Activated T-cell treated with anti-CD3 and anti-CD28 coated beads, Interleukin-2, amount 50 U/mL, for 48 hours (primary cell): ENCODE data around the gene POMGNT1.

Experiments
- DNase-seq, 2 experiments: peaks; one replicate each; pipeline ENCODE4 v3.0.0-alpha.2; 2020

The POMGNT1 gene

DNA sequence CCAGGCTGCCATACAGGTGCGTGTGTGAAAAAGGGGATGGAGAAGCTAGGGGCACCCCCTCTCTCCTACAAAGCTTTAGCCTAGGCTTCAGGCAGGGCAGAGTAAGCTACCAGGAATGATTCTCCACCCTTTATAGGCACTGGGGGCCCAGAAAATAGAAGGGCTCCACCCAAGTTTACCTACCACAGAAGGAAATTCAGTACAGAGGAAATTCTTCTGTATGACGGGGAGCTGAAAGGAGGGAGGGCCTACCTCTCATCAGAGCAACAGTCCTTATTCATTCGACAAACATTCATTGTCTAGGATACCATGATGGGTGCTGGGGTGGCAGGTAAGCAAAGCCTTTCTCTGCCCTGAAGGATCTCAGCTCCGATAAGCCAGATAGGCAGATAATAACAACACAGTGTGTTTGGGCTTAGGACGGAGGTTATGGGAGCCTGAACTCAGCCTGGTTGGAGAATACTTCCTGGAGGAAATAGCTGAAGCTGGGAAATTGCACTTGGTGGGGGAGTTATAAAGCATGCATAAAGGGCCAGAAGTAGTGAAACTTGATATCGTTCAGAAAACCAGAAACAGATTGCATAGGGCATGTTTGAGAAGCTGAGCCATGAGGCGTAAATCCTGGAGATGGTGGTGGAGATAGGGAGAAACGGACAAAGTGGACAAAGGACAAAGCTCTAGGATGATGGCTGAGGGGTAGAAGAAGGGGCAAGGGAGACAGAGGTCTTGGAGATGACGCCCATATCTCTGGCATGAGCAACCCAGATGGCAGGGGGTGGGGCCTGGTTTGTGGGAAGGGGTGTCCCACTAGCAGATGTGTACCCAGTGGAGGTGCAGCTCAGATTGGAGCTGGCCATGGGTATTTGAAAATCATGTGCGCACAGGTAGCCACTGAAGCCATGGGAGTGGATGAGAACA lies 16.6 kb downstream of the POMGNT1 start:
- DNase-seq = no peak

DNA sequence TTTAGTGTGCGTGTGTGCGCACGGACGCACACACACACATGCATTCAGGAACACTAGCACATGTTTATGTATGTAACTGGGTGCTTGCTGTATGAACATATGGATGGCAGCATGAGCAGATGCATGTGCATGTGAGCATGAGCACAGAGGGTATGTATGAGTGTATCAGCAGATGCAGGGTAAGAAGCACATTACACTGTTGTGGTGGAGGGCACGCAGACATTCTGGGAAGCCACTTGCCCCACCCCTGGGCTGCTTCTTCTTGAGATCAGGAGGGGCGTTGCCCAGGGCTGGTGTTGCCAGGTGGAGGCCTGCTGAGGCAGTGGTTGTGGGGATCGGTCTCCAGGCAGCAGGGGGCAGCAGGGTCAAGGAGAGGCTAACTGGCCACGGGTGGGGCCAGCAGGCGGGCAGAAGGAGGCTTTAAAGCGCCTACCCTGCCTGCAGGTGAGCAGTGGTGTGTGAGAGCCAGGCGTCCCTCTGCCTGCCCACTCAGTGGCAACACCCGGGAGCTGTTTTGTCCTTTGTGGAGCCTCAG lies 18.1 kb downstream of the POMGNT1 start:
- no peak for DNase-seq

DNA sequence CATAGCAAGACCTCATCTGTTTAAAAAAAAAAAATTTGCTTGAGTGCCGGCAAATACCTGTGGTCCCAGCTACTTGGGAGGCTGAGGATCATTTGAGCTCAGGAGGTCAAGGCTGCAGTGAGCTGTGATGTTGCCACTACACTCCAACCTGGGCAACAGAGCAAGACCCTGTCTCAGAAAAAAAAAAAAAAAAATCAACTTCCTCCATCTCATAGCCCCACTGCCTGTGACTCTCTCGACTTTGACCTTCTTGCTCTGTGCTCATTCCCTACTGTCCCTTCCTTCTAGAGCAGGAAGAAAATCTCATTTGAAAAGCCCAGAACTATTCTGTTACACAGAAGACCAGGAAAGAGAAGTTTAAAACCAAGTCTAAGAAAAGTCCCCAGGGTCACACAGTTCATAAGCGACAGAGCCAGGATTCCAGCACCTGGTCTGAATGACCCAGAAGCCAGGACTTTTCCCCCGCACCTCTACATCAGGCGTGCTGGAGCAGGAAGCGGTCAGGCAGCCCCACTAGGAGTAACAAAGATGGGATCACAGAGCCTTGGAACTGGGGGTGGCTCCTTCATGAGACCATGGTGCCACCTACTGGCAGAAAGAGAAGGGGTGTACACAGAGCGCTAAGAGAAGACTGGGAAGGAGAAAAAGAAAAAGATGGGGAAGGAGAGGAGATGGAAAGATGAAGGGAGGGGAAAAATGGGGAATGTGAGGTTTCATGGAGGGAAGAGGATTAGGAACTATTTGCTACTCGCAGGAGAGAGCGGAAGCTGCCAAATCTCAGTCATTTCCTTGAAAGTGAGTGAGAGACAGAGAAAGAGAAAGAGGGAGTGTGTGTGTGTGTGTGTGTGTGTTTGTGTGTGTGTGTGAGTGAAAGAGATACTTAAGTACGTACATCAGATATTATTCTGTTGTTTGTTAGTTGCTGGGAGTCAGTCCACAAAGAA lies 18.8 kb downstream of the POMGNT1 start:
- DNase-seq = peak; percentile 66 to 71

DNA sequence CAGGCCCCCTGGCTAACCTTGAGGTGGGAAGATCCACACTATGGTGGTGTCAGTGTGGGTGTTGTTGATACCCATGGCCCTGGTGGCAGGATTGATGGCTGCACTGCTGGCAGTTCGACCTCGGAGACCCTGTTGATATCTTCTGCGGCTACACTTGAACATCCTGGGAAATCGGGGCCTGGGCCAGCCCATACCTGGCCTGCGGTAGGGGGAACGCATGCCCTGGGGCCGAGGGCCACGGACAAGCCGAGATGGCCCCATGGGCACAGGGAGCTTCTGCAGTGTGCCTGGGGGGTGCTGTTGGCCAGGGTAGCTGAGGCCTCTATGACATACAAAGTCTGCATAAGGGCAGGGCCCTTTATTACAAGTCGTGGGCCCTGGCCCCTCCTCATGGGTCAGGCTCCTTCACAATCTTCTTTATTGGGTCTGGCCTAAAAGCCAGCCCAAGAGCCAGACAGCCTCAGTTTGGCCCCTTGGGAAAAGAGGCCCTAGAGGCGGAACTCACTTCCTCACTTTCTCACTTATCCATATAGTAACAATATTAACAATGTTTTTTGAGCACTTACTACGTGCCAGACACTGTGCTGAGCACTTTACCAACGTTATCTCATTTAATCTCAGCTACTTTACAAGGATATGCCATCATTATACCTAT lies 21.9 kb downstream of the POMGNT1 start, which contains the start of gene P3R3URF:
Gene P3R3URF (minus strand): TSS at position 278 of the 655 bp plus-strand sequence. CDS start 17 bp downstream, at position 261.
- DNase-seq = no peak

DNA sequence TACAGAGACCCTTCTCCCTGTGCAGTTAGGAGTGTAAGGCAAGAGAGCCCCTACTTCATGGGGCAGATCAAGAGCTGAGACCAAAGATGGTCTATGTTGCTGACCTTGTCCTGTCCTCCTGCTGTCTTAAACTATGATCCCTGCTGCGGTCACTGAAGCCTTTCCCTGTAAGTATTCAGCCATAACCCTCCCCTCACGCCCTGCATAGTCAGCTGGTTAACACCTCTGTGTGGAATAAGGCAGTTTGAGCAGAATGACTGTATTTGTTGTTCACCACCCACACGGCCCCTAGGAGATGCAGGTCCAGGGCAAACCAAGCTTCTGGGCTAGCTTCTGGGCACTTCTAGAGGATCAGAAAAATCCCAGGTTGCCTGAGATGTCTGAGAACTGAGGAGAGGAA lies 23.0 kb downstream of the POMGNT1 start:
- DNase-seq = no peak

DNA sequence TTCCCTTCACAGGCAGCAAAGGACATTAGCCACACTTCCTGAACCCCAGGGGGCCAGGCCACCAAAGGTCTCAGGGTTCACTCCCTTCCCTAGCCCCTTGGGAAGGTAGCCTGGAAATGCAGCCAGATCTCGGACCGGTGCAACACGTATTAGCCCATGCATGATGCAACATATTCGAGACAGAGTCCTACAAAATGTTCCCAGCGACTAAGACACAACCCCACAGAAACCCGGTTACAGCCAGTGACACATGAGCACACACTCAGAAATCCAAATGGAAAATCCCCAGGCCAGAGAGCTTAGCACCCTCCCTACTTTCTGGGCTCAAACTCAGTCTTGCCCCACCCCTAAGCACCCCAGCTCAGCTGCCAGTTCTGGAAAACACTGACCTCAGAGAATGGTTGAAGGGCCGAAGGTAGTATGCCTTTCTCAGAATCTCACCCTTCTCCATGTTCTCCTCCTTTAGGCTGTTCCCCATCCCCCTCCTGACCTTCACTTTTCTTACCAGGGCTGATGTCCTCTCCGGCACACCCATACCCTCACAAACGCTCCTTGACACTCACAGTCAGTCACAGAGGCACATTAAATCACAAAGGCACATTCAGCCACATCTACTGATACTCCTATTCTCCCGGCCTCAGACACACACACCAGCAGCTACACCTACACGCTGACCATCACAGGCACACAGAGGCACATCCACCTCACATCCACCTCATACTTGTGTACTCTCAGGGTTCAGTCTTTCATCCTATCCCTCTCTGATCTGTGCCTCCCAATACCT lies 23.6 kb downstream of the POMGNT1 start, which contains the start of gene TSPAN1:
Gene TSPAN1 (plus strand): TSS at position 640 of the 784 bp plus-strand sequence. CDS start 6,021 bp downstream, outside the sequence.
- no peak for DNase-seq

DNA sequence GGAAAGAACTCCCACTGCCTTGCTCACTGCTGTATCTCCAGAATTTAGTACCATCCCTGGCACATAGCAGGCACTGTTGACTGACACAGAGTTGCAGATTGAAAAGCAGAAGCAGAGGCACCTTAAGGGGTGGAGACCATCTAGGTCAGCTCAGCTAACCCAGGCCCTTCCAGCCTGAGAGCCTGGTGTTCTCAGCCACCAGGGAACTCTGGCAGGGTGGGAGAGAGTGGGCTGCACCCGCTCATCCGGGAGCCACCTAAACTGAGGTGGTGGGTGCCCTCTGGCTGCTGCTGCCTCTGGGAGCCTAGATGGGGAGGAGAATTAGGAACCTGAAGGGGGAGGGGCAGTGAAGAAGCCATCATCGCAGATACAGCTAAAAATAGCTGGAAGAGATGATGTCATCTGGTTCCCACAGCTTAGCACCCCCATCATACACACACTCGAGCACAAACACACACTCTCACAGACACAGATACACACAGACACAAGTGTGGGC lies 24.8 kb downstream of the POMGNT1 start:
- DNase-seq = no peak

DNA sequence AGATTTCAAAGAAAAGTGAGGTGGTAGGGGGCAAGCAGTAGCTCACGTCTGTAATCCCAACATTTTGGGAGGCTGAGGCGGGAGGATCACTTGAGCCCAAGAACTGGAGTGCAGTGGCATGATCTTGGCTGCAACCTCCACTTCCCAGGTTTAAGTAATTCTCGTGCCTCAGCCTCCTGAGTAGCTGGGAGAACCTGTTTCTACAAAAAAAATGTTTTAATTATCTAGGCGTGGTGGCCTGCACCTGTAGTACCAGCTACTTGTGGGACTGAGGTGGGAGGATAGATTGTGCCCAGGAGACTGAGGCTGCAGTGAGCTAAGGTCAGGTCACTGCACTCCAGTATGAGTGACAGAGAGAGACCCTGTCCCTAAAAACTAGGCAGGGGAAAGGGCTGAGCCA lies 25.9 kb downstream of the POMGNT1 start:
- DNase-seq = no peak

DNA sequence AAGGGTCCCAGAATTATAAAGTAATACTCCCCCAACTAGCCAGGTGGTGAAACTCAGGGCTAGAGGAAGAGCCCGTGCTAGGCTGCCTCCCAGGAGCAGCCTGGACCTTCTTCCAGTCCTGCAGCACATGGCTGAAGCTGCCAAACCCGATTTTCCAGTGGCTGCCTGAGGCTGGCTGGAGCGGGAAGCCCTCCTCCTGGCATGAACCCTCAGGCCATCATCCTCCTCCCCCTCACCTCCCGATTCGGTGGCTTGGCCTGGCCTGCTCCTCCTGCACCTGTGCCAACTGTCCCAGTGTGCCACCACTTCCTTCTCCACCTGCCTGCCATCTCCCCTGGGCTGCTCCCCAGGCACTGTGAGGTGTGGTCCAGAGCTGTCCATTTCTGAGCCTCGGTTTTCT lies 26.4 kb downstream of the POMGNT1 start:
- no peak for DNase-seq

DNA sequence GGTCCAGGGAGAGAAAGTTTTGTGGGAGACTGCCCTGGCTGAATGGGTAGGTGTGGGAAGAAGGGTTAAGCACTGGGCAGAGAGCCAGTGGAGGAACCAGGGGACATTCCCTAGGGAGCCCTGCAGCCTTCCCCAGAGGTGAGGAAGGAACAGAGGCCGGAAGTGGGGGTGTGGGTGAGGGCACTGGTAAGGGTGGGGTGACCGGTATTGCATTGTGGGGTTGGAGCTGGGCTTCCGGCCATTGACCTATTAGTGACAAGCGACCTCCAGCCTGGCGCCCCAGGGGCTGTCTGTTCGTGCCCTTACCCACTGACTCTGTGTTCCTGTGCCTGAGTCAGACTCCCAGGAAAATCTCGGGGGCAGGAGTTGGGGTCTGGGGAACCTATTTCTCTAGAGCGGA lies 26.9 kb downstream of the POMGNT1 start:
- DNase-seq = no peak

DNA sequence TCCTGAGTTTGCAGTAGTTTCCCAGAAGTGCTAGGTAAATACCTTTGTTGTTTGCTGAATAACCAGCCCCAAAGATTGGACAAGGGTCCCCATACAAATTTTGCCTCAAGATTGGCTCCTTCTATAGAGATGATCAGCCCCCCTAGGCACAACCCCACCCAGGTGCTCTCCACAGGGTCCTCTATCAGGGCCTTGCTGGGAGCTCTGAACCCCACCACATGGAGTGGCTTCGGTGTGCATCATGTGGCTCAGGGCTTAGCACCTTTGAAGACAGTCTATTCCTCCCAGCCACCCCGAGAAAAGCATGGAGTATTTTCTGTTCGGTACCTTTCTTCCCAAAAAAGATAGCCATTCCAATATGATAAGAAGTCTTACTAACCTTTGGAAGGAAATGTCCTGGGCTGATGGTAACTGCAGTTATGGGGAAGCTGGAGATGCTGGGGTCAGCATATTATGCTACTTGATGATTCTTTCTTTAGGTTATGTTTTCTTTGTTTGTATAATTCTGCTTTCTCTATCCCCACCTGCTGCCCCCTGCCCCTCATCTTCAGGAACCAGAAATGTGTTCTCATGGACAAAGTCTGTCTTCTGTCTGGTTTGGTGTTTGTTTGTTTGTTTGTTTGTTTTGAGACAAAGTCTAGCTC lies 28.3 kb downstream of the POMGNT1 start:
- DNase-seq = no peak

DNA sequence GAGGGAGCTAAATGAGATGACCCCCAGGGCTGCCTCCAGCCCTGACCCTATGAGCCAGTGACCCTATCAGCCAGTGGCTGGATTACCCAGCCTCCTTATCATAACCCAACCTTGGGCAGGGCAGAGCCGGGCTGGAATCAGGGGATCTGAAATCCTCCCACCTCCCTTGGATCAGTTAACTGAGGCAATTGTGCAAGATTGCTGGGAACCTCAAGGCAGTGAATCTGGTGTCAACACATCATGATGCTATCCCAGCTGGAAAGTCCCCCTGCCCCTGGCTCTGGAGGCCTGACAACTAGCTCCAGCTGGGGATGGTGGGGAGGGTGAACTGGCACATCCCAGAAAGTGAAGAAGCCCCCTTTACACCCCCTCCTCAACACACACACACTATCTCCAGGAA lies 29.8 kb downstream of the POMGNT1 start:
- no peak for DNase-seq

DNA sequence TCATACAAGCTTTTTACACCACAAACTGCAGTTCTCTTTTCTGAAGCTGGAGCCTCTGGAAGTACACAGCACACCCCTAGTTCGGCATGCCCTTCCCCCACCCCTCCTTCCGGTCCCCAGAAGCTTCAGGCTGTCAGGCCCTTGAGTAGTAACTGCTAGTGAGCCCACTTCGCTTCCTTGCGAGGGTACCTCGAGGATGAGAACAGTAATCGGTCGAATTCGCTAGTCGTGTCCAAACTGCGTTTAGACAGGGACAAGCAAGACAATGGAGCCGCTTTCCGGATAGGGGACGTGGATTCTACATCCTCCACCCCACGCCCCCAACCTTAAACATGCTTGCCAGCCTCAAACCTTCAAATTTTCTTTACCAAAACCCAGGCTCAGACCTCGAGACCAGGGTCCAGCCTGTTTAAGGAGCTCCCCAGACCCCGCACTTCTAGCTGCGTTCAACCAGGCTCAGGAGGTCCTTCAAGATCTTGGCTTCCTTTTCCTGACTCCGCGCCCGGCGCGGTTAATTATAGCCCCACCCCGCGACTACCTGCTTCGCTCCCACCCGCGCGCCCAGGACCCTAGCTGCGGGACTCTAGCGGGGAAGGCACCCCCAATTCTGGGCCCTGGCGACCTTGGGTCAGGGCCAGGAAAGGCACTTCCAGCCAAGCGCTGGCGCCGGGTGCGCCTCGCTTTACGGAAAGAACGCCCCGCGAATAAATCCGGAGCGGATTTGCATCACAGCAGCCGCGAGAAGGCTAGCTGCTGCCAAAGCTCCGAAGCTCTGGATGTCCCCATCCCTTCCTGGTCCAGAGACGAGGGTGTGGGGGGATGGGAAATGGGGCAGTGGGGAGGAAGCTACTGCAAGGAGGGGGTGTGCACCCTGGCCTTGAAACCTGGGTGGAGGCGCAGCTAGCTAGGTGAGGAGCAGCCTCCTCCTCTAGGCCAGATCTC lies 31.4 kb downstream of the POMGNT1 start:
- peak; percentile 60 to 64 for DNase-seq

DNA sequence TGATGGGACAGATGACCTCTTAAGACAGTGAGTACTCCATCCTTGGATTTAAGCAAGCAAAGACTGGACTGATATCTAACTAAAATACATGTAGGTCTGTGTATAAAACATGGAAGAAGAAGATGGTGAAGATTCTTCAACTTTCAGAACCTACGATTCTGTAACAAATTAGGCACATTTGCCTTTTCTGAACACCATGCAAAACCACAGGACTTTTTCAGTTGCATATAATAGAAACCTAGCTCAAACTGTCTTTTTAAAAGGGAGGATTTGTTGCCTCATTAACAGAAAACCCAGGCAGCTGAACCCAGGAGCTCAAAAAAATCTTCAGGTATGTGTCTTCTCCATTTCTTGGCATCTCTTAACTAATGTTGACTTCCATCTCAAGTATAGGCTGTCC lies 38.0 kb downstream of the POMGNT1 start:
- DNase-seq = no peak

DNA sequence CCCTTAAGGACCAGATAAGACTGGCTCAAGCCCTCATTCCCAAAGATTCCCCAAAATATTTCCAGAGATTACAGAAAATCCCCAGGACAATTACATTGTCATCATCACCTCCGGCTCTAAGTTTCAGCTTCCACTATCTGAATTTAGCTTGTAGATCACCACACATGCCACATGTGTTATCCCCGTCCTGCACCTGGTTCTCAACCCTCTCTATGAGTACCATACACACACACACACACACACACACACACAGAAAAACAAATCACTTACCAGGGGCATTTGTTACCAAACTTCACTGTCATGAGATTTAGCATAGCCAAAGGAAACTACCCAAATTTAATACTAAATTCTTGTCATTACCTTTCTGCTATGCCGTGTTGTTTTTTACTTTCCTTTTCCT lies 38.7 kb downstream of the POMGNT1 start:
- no peak for DNase-seq

DNA sequence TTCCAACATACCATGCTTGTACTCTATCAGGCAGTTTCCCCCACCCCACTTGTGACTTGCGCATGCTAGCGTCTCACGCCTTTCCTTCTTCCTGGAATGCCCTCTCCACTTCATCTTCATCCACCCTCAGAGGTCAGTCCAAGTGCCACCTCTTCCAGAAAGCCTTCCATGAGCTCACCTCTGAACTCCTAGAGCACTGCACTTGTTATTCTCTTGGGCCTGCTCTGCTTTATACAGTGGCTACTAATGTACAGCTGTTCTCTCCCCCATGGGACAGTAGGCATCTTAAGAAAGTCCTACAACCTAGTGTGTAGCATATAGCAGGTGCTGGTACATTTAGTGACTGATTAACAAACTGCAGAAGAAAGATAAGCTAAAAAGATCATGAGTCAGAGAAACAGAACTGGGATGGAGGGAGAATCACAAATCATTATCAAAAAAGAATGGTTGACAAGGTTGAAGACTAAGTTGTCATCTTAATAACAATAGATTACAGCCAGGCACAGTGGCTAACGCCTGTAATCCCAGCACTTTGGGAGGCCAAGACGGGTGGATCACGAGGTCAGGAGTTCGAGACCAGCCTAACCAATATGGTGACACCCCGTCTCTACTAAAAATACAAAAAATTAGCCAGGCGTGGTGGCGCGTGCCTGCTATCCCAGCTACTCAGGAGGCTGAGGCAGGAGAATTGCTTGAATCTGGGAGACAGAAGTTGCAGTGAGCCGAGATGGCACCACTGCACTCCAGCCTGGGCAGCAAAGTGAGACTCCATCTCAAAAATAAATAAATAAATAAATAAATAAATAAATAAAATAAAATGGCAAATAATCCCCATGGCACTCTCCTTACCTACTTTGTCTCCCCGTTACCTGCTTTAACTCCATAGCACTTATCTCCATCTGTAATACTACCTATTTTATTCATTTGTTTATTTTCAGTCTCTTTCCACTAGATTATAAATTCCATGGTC lies 39.6 kb downstream of the POMGNT1 start:
- DNase-seq = no peak

DNA sequence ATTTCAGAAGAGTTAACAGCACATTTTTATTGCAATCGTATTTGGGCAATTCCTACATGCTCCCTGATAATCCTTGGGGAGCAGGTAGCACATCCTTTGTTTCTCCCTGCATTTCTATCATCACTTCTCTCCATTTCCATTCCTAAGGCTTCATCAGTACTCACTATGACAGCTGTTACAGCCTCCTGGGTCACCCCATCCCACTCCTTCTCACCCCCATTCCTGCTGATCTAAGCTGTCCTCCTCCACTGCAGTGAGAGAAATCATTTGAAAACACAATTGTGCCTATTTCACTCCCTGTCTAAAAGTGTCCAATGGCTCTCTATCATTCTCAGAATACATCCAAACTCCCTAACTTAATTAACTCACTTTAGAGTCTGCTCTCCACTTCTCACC lies 40.3 kb downstream of the POMGNT1 start:
- no peak for DNase-seq

DNA sequence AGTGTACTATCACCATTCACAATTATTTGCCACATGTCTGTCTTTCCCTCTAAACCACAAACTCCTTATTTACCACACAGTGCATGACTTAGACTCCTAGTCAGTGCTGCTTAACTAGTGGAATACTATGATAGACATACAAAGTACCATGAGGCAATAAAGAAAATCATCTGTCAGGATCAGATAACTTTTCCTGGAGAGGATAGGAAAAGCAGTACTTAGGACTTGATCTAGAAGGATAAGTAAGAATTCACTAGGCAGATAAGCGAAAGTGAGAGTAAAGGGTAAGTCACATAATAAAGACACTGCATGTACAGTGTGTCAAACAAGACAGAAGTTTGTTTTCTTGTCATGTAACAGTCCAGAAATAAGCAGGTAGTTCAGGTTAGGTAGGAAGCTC lies 44.5 kb downstream of the POMGNT1 start:
- DNase-seq = no peak

DNA sequence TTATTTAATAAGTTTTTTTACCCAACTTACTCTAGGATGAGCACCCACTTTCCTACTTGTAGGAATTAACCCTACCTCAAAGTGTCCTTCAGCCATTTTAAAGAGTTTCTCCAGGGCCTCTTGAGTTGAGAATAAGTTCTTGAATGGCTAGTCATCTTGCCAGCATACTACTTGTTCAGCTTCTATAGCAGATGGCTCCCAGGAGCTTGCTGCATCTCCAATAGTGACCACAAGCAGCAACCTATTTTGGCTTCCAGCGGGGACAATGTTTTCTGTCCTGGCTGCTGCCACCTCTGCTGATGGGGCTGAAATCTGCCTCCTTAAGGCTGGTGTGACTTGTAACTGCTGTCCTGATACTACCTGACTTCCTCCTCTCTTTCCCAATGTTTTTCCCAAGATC lies 45.0 kb downstream of the POMGNT1 start:
- DNase-seq = no peak
